Measurements from ENCODE around the gene SUGP2. TPM values are rescaled to one million over a fixed set of nuclear protein-coding genes. Genes with fewer than 3 reads are reported as not detected.

SUGP2 gene
- total RNA-seq, 1 donor from 2014 or later = 123 TPM

DNA sequence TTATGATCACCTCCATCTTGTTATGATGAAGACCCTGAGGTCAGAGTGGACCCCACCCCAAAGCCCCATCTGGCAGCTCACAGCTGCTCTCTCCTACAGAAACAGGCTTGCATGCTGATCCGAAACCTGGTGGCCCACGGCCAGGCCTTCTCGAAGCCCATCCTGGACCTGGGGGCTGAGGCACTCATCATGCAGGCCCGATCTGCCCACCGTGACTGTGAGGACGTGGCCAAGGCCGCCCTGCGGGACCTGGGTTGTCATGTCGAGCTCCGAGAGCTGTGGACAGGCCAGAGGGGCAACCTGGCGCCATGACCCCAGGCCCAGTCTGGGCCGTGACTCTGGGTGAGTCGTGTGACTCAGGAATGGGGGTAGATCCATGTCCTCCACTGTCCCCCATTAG is 24.0 kb upstream of the SUGP2 start:
- H3K9me3 Mint-ChIP-seq = no peaks in the 10 kb centered on the region
- no peaks in the 10 kb centered on the region for H3K4me1 Mint-ChIP-seq (ENCODE audit: unreplicated experiment)
- DNase-seq (ENCODE audit: extremely low spot score, unreplicated experiment) = no peak
- H3K27me3 Mint-ChIP-seq = no peaks in the 10 kb centered on the region
- no peaks in the 10 kb centered on the region for H3K36me3 Mint-ChIP-seq
- no peak overlapping the region for H3K27ac Mint-ChIP-seq
- H3K4me3 Mint-ChIP-seq = no peak overlapping the region
- TF ChIP-seq, protein P1, sequence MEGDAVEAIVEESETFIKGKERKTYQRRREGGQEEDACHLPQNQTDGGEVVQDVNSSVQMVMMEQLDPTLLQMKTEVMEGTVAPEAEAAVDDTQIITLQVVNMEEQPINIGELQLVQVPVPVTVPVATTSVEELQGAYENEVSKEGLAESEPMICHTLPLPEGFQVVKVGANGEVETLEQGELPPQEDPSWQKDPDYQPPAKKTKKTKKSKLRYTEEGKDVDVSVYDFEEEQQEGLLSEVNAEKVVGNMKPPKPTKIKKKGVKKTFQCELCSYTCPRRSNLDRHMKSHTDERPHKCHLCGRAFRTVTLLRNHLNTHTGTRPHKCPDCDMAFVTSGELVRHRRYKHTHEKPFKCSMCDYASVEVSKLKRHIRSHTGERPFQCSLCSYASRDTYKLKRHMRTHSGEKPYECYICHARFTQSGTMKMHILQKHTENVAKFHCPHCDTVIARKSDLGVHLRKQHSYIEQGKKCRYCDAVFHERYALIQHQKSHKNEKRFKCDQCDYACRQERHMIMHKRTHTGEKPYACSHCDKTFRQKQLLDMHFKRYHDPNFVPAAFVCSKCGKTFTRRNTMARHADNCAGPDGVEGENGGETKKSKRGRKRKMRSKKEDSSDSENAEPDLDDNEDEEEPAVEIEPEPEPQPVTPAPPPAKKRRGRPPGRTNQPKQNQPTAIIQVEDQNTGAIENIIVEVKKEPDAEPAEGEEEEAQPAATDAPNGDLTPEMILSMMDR (conservative IDR thresholded peaks at IDR 0.05) = no peak

DNA sequence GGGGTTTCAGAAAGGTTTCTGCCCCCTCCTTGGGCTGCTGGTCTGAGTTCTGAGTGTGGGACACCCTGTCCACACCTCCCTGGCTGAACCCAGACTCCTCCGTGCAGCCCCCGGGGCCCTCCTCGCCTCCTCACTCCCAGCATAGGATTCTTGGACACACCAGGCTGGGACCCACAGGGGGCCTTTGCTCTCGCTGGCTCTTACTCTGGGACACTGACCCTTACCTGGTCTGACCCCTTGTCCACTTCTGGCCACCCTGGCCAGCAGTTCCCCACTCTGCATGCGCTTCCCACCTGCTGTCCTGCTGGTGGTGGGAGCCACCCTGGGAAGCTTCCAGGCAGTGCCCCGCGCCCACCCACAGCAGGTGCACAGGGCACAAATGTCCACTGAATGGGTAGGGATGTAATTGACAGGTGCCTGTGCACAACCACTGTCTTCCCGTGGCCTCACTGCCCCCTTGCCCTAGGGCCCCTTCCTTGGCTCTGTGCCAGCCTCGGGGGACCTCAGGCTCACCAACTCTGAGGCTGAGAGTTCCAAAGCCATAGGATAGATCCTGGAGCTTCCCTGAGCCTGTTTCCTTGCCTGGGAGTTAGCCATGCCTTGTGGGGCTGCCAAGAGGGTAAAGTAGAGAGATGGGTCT is 23.4 kb upstream of the SUGP2 start:
- no peak overlapping the region for H3K27ac Mint-ChIP-seq
- no peaks in the 10 kb centered on the region for H3K4me1 Mint-ChIP-seq (ENCODE audit: unreplicated experiment)
- no peaks in the 10 kb centered on the region for H3K27me3 Mint-ChIP-seq
- no peak for DNase-seq (ENCODE audit: extremely low spot score, unreplicated experiment)
- no peak overlapping the region for H3K4me3 Mint-ChIP-seq
- H3K36me3 Mint-ChIP-seq = no peaks in the 10 kb centered on the region
- TF ChIP-seq, protein P1 (conservative IDR thresholded peaks at IDR 0.05) = no peak
- H3K9me3 Mint-ChIP-seq = no peaks in the 10 kb centered on the region

DNA sequence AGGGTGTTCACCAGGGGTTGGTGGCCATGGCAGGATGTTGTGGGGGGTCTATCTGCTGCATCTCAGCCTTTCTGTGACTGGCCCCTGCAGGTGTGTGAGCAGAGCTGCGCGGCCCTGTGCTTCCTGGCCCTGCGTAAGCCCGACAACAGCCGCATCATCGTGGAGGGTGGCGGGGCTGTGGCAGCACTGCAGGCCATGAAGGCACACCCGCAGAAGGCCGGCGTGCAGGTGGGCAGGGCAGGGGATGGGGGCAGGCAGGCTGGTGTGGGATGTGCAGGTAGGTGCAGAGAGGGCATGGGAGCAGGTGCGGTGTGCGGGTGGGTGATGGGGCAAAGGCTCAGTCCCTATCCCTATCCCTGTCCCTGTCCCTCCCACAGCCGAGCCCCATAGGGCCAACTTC is 22.4 kb upstream of the SUGP2 start:
- Mint-ChIP-seq H3K4me3 (no peak overlapping the region), H3K27ac (no peak overlapping the region), H3K36me3 (no peaks in the 10 kb centered on the region), H3K9me3 (no peaks in the 10 kb centered on the region), H3K4me1 (ENCODE audit: unreplicated experiment) (no peaks in the 10 kb centered on the region), H3K27me3 (no peaks in the 10 kb centered on the region)
- TF ChIP-seq, protein P1 (conservative IDR thresholded peaks at IDR 0.05) = no peak
- no peak for DNase-seq (ENCODE audit: extremely low spot score, unreplicated experiment)

DNA sequence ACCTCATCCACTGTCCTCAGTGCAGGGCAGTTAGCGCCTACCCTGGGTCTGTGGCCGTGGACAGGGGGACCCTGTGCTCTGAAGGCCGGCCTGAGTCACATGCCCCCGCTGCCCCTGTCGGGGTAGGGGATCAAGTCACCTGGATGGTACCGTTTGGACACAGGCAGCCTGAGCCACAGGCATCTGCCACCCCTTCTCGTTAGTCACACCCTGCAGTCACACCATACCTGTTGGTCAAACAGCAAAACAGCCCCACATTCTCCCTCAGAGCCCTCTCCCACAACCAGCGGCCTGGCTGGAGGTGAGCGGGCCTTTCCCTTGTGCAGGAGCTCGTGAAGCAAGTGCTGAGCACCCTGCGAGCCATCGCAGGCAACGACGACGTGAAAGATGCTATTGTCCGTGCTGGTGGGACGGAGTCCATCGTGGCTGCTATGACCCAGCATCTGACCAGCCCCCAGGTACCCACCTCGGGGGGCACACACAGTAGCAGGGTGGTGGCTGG is 21.7 kb upstream of the SUGP2 start:
- no peak for DNase-seq (ENCODE audit: extremely low spot score, unreplicated experiment)
- H3K4me1 Mint-ChIP-seq (ENCODE audit: unreplicated experiment) = no peaks in the 10 kb centered on the region
- no peak overlapping the region for H3K4me3 Mint-ChIP-seq
- no peaks in the 10 kb centered on the region for H3K9me3 Mint-ChIP-seq
- H3K27ac Mint-ChIP-seq = no peak overlapping the region
- no peaks in the 10 kb centered on the region for H3K36me3 Mint-ChIP-seq
- no peaks in the 10 kb centered on the region for H3K27me3 Mint-ChIP-seq
- TF ChIP-seq, protein P1 (conservative IDR thresholded peaks at IDR 0.05) = no peak

DNA sequence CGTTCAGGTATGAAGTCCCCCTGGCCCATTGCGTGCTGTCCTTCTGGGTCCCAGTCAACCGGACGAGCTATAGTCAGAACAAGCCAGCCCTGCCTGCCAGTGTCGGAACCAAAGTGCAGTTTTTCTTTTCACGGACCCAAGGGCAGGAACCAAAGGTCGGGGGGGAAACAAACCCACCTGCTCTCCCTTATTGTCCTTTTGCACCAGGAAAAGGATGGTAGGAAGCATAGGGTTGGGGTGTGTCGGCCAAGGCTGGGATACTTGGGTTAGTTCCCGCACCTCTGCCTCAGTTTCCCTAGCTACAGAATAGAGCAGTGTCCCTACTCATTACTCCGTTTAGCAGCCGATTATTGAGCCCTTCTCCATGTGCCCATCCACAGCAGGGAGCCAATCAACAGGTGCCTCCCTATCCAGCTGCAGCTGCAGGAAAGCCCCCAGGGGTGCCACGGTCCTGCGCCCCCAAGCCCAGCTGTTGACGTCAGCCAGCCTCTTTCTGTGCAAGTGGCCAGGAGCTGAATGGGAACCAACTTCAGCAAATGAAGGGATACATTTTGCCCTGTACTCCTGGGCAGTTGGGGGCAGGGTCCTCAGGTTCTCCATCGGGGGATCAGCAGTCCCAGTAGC is 21.1 kb upstream of the SUGP2 start:
- no peaks in the 10 kb centered on the region for H3K27me3 Mint-ChIP-seq
- H3K4me3 Mint-ChIP-seq = no peak overlapping the region
- DNase-seq (ENCODE audit: extremely low spot score, unreplicated experiment) = no peak
- H3K4me1 Mint-ChIP-seq (ENCODE audit: unreplicated experiment) = no peaks in the 10 kb centered on the region
- no peak overlapping the region for H3K27ac Mint-ChIP-seq
- H3K36me3 Mint-ChIP-seq = no peaks in the 10 kb centered on the region
- no peaks in the 10 kb centered on the region for H3K9me3 Mint-ChIP-seq
- TF ChIP-seq, protein P1 (conservative IDR thresholded peaks at IDR 0.05) = no peak

All from type B pancreatic cell (in vitro differentiated cells).